GM15510 (cell line): ENCODE results near the gene WDR12.

ENCODE experiments used
- POLR2A ChIP-seq: IDR thresholded peaks from 3 replicates; pipeline ENCODE4 v1.6.1; 2011; ENCODE audit warnings: borderline replicate concordance; ENCODE audit not compliant: insufficient read length; ENCODE audit errors: extremely low read depth

The WDR12 gene

DNA sequence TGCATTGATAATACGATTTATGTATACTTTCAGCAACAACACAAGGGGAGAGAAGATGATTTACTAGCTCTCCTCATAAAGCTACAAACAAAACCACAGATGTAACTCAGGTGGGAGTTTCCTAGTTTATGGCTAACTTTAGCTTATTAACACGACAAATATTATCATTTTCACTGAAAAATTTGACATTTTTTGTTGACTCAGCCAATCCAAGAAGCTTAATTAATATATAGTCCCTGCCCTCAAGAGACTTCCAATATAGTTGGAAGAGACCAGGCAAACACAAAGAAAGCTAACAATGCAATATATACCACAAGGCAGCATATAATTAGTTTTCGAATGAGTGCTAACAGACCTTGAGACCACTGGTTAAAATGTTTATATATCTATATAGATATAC is 775 bp downstream of the WDR12 start:
- no peak for TF ChIP-seq POLR2A

DNA sequence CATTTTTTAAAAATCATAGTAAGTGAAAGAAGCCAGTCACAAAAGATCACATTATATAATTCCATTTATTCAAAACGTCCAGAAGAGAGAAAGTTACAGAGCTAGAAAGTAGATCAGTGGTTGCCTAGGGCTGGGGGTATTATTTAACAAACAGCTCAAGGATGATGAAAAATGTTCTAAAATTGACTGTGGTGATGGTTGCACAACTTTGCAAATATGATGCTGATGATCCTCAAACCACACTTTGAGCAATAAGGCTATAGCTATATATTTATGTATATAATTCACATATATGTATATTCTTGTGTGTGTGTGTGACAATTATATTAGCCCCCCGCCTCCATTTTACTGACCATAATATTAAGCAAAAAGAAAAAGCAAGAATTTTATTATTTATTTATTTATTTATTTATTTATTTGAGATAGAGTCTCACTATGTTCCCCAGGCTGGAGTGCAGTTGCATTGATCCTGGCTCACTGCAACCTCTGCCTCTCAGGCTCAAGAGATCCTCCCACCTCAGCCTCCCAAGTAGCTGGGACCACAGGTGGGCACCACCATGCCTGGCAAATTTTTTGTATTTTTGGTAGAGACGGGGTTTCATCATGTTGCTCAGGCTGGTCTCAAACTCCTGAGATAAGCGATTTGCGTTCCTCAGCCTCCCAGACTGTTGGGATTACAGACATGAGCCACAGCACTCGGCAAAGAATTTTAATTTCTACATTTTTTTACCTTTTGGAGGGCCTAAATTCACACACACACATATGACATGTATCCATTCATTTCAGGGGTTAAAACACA is 1.9 kb downstream of the WDR12 start:
- TF ChIP-seq POLR2A = no peak

DNA sequence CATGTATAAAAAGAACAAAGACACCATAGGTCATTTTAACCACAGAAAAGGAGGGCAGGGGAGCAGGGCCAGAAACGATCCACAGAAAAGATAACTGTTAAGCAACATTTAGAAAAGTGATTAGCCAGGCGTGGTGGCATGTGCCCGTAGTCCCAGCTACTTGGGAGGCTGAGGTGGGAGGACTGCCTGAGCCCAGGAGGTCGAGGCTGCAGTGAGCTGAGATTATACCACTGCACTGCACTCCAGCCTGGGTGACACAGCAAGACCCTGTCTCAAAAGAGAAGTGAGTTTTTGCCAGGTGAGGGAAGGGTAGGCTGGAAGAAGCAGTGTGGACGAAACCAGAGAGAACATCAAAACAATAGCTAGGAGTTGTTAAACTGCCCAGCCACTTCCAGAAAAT is 3.3 kb downstream of the WDR12 start:
- TF ChIP-seq POLR2A = no peak

DNA sequence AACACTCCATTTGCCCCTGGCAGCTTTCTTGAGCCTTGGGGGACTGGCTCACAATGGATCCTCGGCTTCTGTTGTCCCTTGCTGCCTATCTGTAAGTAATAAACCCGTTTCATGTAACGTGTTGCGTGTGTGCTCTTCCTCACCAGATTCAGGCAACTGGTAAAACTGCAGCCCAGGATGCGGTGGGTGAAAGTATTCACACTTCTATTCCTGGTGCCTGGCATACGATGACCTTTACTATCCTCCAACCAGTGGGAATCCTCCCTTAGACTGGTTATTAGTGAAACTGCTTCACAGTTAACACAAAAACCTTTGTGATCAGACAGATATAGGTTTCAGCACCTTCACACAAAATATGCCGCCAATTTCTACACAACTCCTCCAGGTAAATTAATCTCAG is 26.3 kb downstream of the WDR12 start:
- TF ChIP-seq POLR2A = no peak

DNA sequence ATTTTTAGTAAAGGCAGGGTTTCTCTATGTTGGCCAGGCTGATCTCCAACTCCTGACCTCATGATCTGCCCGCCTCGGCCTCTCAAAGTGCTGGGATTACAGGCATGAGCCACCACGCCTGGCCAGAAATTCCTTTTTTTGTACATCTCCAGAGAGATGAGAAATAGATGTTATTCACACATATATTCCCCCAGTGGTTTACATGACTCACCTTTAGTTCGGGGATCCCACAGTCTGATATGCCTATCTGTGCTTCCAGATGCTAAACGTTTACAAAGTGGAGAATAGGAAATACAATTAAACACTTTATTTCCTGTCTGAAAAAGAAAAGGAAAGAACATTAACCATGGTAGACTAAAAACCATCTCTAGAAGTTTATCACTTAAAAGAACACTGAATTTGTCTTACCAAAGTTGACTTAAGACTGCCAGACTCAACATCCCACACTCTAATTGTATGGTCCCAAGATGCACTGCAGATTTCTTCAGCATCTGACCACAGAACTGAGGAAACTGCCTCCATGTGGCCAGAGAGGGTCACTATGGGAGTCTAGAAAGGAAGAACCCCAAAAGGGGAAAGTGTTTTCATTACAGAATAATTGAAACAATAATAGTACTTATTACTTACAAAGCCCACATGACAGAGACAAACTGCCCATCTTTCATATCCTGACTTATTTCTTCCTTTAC is 27.3 kb downstream of the WDR12 start:
- no peak for TF ChIP-seq POLR2A

DNA sequence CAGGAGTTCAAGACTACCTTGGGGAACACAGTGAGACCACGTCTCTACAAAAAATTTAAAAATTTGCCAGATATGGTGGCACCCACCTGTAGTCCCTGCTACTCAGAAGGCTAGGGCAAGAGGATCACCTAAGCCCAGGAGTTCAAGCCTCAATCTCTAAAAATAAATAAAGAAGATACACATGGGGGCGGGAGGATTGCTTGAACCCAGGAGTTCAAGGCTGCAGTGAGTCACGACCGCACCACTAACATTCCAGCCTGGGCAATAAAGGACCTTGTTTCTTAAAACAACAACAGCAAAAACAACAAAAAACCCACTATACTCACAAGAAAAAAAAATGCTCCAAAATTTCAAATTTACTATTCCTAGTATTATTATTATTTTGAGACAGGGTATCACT is 29.9 kb downstream of the WDR12 start:
- no peak for TF ChIP-seq POLR2A

DNA sequence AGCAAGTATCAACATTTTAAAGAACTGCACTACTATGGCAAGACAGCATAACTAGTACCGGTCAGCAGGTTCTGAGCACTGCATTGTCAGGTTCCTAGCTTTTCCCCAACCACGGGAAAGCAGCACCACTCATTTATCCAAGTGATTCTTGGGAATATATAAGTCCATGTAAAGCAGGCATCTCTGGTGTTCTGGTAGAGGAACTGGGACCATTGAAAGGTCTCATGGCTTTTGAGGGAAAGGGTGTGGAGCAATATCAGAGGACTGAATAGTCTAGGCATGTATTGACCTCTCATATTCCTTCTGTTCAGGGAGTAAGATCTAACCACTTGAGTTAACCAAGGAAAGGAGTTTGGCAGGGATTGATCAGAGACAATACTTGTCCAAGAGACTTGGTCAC is 33.8 kb downstream of the WDR12 start:
- TF ChIP-seq POLR2A = no peak

DNA sequence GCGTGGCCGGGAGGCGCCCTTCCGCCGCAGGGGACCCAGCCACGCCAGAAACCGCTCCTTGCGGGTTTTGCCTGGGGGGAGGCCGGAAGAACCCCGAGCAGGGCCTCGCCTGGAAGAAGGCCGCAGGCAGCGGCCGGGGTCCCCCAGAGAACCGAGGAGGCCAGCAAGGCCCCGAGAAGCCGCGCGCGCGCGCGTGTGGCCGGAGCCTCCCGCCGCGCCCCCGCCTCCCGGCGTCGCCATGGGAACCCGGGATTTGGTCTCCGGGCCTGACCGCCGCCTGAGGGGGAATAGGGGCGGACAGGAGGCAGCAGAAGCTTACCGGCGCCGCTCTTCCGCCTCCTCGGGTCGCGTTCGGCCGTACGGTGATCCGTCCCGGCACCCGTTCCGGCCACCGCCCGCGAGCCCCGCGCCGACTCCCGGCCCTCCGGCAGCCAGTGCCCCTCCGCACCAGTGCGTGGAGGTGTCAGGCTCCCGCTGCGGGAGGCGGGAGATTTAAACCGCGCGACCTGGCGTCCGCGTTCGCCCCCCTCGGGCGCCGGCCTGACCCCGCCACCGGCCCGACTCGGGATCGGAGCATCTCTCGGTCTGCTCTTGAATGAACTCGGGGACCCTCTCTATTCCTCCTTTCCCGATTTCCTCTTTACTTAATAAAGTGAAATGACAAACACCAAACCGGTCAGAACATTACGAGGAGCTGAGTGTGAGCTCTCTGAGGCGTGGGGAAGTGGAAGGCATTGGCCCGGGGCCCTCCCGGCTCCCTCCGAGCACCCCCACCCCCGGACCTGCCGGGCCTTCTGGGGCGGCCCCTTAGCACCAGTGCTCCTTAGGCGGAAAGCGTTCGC is 40.0 kb downstream of the WDR12 start, which contains the start of gene ICA1L:
TSS of gene ICA1L (minus strand) at position 467 of the 842 bp plus-strand sequence. CDS start 42,757 bp downstream, outside the sequence.
- peak; percentile 32 for TF ChIP-seq POLR2A

DNA sequence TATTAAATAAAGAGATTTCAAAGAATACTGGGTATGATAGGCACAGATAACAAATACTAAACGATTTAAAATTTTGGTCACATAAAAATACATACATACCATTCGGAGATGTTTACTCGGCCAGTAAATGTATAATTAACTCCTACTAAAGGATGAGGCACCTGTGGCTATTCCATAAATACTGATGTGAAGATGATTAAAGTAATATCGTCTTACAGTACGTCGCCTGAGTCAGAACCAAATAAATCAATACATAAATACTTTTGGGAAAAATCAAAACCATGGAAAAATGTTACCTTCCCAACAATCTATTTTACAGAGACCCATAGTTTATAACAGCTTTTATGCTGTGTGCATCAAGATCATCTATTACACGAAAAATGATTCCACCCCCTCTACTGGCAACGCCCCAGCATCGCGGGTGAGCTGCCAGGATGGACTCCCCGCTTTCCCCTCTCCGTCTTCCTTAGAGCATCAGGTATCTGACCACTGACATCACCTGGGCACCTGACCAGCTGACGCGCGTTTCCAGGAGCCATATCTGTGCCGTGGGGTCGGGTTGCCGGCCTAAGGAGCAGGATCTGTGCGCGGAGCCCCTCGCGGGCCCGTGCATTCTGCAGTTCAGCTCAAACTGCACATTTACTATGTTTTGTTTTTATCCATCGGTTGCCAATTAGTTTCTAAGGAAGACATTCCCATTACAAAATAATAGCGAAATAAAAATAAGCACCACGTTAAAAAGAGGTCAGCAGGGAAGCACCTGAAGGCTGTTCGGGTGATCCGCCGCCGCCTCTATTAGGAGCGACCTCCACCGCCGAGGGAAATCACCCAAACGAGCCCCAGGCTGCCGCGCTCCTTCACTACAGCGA is 40.8 kb downstream of the WDR12 start:
- peak; percentile 25 for TF ChIP-seq POLR2A

DNA sequence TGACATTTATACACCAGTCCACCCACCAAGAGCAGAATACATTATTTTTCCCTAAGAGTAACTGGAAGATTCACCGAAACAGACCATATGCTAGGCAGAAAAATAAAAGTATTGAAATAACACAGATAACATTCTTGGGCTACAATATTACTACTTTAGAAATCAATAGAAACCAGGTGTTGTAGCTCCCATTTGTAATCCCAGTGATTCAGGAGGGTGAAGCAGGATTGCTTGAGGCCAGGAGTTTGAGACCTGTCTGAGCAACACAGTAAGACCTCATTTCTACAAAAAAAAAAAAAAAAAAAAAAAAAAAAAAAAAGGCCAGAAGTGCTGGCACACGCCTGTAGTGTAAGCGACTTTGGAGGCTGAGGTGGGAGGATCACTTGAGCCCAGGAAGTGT is 49.5 kb downstream of the WDR12 start:
- TF ChIP-seq POLR2A = no peak

DNA sequence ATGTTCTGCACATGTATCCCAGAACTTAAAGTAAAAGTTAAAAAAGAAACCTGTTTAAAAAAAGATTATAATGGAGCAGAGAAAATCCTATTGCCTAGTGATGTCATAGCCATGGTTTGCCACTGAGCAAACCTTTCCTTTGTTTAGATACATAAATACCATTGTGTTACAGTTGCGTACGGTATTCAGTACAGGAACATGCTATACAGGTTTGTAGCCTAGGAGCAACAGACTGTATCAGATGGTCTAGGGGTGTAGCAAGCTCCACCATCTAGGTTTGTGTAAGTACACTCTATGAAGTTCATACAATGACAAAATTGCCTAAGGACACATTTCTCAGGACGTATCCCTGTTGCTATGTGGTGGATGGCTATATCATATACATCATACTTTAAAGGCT is 52.9 kb downstream of the WDR12 start:
- TF ChIP-seq POLR2A = no peak

DNA sequence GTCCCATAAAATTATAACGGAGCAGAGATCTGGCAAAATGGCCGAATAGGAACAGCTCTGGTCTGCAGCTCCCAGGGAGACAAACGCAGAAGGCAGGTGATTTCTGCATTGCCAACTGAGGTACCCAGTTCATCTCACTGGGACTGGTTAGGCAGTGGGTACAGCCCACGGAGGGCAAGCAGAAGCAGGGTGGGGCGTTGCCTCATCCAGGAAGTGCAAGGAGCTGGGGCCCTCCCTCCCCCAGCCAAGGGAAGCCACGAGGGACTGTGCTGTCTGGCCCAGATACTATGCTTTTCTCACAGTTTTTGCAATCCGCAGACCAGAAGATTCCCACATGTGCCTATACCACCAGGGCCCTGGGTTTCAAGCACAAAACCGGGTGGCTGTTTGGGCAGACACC is 62.7 kb downstream of the WDR12 start:
- no peak for TF ChIP-seq POLR2A

DNA sequence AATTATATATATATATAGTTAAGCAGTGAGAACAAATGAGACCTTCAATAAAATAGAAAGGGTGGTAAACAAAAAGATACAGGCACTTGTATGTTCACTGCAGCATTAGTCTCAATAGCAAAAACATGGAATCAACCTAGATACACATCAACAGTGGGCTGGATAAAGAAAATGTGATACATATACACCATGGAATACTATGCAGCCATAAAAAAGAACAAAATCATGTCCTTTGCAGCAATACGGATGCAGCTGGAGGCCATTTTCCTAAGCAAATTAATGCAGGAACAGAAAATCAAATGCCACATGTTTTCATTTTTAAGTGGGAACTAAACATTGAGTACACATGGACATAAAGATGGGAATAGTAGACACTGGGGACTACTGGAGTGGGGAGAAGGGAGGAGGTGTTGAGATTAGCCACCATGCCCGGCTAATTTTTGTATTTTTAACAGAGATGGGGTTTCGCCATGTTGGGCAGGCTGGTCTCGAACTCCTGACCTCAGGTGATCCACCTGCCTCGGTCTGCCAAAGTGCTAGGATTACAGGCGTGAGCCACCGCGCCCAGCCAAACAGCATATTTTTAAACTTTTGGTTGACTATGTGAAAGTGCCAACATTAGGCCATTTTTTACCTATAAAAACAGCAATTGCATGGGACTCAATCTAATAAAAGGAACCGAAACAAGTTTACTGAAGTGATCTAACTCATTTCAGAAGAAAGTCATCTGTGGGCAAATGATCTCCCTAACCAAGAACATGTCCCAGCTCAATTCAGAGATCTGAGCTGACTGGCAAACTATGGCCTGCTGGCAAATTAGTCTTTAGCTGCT is 63.6 kb downstream of the WDR12 start:
- no peak for TF ChIP-seq POLR2A
